ENCODE results near the gene TTLL6. TPM values are rescaled to one million over a fixed set of nuclear protein-coding genes. Genes with fewer than 3 reads are reported as not detected.

Gene TTLL6
- total RNA-seq, 1 experiment from 2014 or later = 2.4 TPM

DNA sequence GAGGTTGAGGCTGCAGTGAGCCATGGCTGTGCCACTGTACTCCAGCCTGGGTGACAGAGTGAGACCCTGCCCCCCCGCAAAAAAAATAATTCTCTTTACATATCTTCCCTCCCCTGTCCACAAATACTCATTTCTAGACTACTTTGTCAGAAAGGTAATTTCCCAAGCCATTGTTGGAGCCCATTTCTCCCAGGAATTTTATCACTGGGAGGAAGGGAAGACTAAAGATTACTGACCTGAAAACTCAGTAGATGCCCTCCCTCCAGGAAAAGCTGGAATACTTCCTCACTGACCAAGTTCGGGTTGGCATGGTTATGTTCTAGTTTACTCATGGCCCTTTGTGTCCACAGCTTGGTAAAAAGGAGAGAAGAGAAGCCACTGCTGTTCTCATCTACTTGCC is 17.9 kb upstream of the TTLL6 start:
- Histone ChIP-seq H2BK5ac (ENCODE audit: insufficient read length, low read length) (no peak overlapping the region), H3K27ac (ENCODE audit: insufficient read length, low read depth, low read length) (no peak overlapping the region), H2AFZ (ENCODE audit: low read length) (no peak overlapping the region), H3K9ac (ENCODE audit: extremely low read depth, insufficient read length, low read length) (no peak overlapping the region), H4K5ac (ENCODE audit: insufficient read length, low read depth, low read length) (no peak overlapping the region), H3K56ac (ENCODE audit: insufficient read length, low read depth, low read length) (no peak overlapping the region), H3K23me2 (ENCODE audit: insufficient read length, low read depth, low read length, poor library complexity, severe bottlenecking) (peaks cover 4% of the 10 kb centered on the region), H4K91ac (ENCODE audit: insufficient read length, low read depth, low read length) (no peak overlapping the region), H3K79me2 (ENCODE audit: insufficient read depth, low read length) (no peaks in the 10 kb centered on the region), H3K4ac (ENCODE audit: low read depth, low read length) (no peak overlapping the region), H4K20me1 (ENCODE audit: control insufficient read depth, insufficient read depth, insufficient read length) (no peaks in the 10 kb centered on the region), H3K9me3 (ENCODE audit: control insufficient read depth, low read depth, low read length) (no peaks in the 10 kb centered on the region), H3K23ac (ENCODE audit: insufficient read length, low read depth, low read length) (no peak overlapping the region), H2BK12ac (ENCODE audit: insufficient read length, low read depth, low read length) (no peak overlapping the region), H3K4me1 (ENCODE audit: insufficient read depth, low read length) (no peaks in the 10 kb centered on the region), H3K18ac (ENCODE audit: insufficient read length, low read depth, low read length) (no peak overlapping the region), H4K8ac (replicated peaks; ENCODE audit: insufficient read length, low read depth, low read length) (no peak overlapping the region), H3K4me2 (ENCODE audit: insufficient read depth, insufficient read length, low read length) (no peak overlapping the region), H3K79me1 (ENCODE audit: insufficient read depth, low read depth, low read length, poor library complexity, severe bottlenecking) (no peaks in the 10 kb centered on the region), H2AK5ac (ENCODE audit: insufficient read length, low read length) (no peak overlapping the region), H3K14ac (ENCODE audit: insufficient read depth, low read length) (no peak overlapping the region), H2BK20ac (ENCODE audit: low read depth, low read length, poor library complexity, severe bottlenecking) (no peak overlapping the region), H2BK15ac (ENCODE audit: low read depth, low read length) (no peak overlapping the region), H3K27me3 (ENCODE audit: insufficient read depth, low read length) (no peaks in the 10 kb centered on the region), H2BK120ac (ENCODE audit: low read depth, low read length, poor library complexity, severe bottlenecking) (no peak overlapping the region), H3T11ph (ENCODE audit: low read length) (no peak overlapping the region)
- TF ChIP-seq, protein P1, sequence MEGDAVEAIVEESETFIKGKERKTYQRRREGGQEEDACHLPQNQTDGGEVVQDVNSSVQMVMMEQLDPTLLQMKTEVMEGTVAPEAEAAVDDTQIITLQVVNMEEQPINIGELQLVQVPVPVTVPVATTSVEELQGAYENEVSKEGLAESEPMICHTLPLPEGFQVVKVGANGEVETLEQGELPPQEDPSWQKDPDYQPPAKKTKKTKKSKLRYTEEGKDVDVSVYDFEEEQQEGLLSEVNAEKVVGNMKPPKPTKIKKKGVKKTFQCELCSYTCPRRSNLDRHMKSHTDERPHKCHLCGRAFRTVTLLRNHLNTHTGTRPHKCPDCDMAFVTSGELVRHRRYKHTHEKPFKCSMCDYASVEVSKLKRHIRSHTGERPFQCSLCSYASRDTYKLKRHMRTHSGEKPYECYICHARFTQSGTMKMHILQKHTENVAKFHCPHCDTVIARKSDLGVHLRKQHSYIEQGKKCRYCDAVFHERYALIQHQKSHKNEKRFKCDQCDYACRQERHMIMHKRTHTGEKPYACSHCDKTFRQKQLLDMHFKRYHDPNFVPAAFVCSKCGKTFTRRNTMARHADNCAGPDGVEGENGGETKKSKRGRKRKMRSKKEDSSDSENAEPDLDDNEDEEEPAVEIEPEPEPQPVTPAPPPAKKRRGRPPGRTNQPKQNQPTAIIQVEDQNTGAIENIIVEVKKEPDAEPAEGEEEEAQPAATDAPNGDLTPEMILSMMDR (conservative IDR thresholded peaks at IDR 0.05) = no peak
- no peak for DNase-seq
- no peak overlapping the region for H3K27ac Mint-ChIP-seq
- peaks cover 3 to 4% of the 10 kb centered on the region in 2 experiments; a peak in 3 of 4 replicates for H3K4me1 Mint-ChIP-seq
- no peaks in the 10 kb centered on the region for H3K36me3 Mint-ChIP-seq (ENCODE audit: insufficient read depth in 1 of 3, low read depth in 3 of 3)
- H3K4me3 Mint-ChIP-seq = no peak overlapping the region
- no peaks in the 10 kb centered on the region for H3K9me3 Mint-ChIP-seq
- H3K27me3 Mint-ChIP-seq (ENCODE audit: low read depth) = no peaks in the 10 kb centered on the region
- no CpG with 5 or more reads among the region's 2 CpGs for WGBS (ENCODE audit: extremely low coverage, insufficient read length, low lambda C conversion rate)

All from H9 (cell line).